B cell (primary cell): ENCODE results near the gene SCN1A.

Source experiments
- EZH2 ChIP-seq: IDR thresholded peaks from 2 replicates; pipeline ENCODE4 v1.6.1; 2012; ENCODE audit warnings: borderline replicate concordance, low read depth, mild to moderate bottlenecking, moderate library complexity, low read length; ENCODE audit not compliant: insufficient read depth, poor library complexity, severe bottlenecking
- TF ChIP-seq, protein P1 (sequence below): fragments of 200-600 bp; IDR thresholded peaks from one replicate; pipeline ENCODE4 v1.8.0; 2022; ENCODE audit warnings: antibody characterized with exemption, mild to moderate bottlenecking

DNA sequence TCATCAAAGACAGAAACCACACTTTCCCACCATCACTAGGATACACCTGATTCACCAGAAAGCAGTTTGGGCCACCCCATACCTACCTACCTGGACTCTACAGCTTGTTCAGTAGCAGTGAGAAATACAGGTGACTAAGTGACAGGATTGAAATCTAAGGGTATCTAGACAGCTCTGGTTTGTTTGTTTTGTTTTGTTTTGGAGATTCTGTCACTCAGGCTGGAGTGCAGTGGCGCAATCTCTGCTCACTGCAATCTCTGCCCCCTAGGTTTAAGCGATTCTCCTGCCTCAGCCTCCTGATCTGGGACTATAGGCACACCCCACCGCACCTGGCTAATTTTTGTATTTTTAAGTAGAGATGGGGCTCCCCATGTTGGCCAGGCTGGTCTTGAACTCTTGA lies 177.4 kb downstream of the SCN1A start:
- TF ChIP-seq, protein P1, sequence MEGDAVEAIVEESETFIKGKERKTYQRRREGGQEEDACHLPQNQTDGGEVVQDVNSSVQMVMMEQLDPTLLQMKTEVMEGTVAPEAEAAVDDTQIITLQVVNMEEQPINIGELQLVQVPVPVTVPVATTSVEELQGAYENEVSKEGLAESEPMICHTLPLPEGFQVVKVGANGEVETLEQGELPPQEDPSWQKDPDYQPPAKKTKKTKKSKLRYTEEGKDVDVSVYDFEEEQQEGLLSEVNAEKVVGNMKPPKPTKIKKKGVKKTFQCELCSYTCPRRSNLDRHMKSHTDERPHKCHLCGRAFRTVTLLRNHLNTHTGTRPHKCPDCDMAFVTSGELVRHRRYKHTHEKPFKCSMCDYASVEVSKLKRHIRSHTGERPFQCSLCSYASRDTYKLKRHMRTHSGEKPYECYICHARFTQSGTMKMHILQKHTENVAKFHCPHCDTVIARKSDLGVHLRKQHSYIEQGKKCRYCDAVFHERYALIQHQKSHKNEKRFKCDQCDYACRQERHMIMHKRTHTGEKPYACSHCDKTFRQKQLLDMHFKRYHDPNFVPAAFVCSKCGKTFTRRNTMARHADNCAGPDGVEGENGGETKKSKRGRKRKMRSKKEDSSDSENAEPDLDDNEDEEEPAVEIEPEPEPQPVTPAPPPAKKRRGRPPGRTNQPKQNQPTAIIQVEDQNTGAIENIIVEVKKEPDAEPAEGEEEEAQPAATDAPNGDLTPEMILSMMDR: no peak
- no peak for TF ChIP-seq EZH2
